T-helper 1 cell treated with Interleukin-12 subunit alpha and Interleukin-12 subunit beta and Interleukin-4 antibody, amounts not matched to agents 30 μg/mL and 1 μg/mL, for 36 hours (primary cell): ENCODE measurements around the gene LRRC18.

ENCODE experiments used
- H3K27ac Mint-ChIP-seq: one replicate; pipeline ENCODE4 v1.8.0; 2021; ENCODE audit warnings: mild to moderate bottlenecking, mixed read lengths
- H3K27me3 Mint-ChIP-seq: one replicate; pipeline ENCODE4 v1.8.0; 2021; ENCODE audit warnings: low read depth, mixed read lengths
- H3K36me3 Mint-ChIP-seq: one replicate; pipeline ENCODE4 v1.8.0; 2021; ENCODE audit warnings: low read depth, mixed read lengths
- H3K4me1 Mint-ChIP-seq: one replicate; pipeline ENCODE4 v1.8.0; 2021; ENCODE audit warnings: low read depth, mixed read lengths
- H3K4me3 Mint-ChIP-seq: one replicate; pipeline ENCODE4 v1.8.0; 2021; ENCODE audit warnings: mild to moderate bottlenecking, moderate library complexity, mixed read lengths
- H3K9me3 Mint-ChIP-seq: one replicate; pipeline ENCODE4 v1.8.0; 2021; ENCODE audit warnings: mixed read lengths

The LRRC18 gene

DNA sequence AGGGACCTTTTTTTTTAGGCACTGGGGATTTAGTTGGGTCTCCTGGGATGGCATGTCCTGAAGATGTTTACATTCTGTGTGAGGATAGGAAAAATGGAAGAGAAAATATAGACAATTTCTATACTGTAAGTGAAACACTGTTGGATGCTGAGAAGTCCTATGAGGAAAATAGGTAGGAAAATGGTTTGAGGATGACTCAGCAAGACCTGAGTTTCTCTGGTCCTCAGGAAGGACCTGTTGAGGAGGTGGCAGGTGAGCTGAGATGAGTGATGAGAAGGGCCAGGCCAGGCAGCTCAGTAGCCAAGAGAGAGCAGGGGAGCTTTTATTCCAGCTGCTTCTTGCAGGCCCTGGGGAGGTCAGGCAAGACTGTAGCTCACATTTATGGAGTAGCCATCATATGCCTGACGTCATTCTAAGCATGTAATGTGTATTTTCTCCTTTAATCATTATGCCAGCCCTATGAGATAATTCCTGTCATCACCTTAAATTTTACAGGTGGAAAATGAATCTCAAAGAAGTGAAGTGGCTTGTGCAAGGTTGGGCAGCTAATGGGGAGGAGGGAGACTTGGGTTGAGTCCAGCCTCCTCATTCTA lies 19.1 kb upstream of the LRRC18 start:
- H3K9me3 Mint-ChIP-seq, result no peaks in the 10 kb centered on the region
- H3K4me3 Mint-ChIP-seq, result no peak overlapping the region
- H3K27ac Mint-ChIP-seq, result no peak overlapping the region
- H3K27me3 Mint-ChIP-seq, result peaks cover 7% of the 10 kb centered on the region
- no peaks in the 10 kb centered on the region for H3K36me3 Mint-ChIP-seq
- no peaks in the 10 kb centered on the region for H3K4me1 Mint-ChIP-seq

DNA sequence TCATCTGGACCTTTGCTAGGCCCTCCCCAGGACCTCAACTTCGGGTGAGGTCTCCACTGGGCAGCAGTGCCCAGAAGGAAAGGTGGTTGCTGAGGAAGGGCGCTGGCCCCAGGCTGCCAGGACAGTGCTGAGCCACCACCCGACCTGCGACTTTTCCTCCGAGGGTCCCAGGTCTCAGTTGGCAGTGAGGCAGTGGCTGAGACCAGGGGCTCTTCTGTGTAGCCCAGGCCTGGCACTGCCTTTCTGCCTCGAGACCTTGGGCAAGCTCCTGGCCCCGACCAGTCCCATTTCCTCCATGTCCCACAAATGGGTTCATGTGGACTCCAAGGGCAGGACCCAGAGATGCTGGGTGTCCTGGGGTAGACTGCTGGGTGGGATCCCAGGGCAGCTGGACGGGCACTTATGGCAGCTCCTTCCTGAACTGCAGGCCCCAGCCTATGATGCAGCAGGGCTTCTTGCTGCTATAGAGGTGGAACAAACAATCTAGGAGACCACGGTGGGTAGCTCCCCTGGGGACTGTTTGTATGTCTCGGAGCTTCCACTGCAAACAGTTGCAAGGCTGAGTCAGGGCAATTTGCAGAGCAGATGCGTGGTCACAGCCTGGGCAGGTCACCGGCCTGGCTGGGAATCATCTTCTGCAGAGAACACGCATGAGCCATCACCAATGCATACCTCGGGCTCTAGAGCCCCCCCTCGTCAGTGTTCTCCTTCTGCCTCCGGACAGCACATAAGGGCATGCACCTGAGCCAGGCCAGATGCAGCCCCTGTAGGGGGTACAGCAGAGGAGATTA lies 17.9 kb upstream of the LRRC18 start:
- no peaks in the 10 kb centered on the region for H3K36me3 Mint-ChIP-seq
- H3K9me3 Mint-ChIP-seq, result no peaks in the 10 kb centered on the region
- no peaks in the 10 kb centered on the region for H3K4me1 Mint-ChIP-seq
- H3K4me3 Mint-ChIP-seq, result no peak overlapping the region
- no peak overlapping the region for H3K27ac Mint-ChIP-seq
- peaks cover 7% of the 10 kb centered on the region for H3K27me3 Mint-ChIP-seq

DNA sequence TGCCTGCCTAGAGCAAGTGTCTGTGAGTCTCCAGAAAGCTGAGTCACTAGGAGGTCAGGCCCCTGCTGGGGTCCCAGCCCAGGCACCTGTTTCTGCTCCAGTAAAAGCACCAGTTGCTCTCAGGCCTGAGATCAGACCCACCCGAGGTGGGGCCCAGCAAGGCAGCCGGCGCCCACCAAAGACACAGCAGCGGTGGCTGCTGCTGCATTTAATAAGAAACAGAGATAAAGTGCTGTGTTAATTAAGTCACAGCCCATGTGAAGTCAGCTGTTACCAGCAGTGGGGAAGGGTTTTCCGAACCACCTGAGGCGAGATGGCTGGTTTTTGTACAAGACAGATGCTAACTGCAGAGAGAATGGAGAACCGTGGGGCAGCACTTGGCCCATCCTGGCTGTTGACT lies 12.1 kb upstream of the LRRC18 start:
- no peak overlapping the region for H3K27ac Mint-ChIP-seq
- no peak overlapping the region for H3K4me3 Mint-ChIP-seq

DNA sequence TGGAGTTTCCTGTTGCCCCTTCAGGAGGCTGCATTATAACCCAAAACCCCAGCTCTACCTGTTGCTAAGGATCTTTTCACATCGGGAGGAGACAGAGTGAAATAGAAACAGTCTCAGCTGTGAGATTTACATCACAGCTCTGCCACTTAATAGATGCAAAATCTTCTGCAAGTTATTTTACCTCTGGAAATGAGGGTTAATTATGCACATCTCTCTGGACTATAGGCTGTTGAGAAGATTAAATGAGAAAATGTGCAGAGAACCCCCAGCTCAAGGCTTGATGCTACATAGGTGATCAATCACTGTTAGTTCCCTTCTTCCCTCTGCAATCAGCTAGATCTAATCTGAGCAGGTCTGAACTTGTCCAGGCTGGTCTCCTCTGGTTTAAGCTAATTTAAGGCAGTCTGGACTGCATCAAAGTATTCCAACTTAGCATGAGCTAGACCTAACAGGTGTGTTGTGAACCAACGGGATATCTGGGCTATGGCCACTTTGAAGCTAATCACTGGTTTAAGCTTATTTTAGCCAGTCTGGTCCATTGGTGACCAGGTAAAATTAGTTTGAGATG lies 8.9 kb upstream of the LRRC18 start:
- Mint-ChIP-seq H3K9me3 (no peaks in the 10 kb centered on the region), H3K27ac (no peak overlapping the region), H3K27me3 (no peaks in the 10 kb centered on the region), H3K36me3 (no peaks in the 10 kb centered on the region), H3K4me3 (no peak overlapping the region), H3K4me1 (peaks cover 1% of the 10 kb centered on the region)

More for the DNA sequence above, 12.1 kb upstream of the LRRC18 start:
- no peaks in the 10 kb centered on the region for H3K4me1 Mint-ChIP-seq
- H3K27me3 Mint-ChIP-seq, result no peaks in the 10 kb centered on the region
- H3K36me3 Mint-ChIP-seq, result no peaks in the 10 kb centered on the region
- H3K9me3 Mint-ChIP-seq, result no peaks in the 10 kb centered on the region

DNA sequence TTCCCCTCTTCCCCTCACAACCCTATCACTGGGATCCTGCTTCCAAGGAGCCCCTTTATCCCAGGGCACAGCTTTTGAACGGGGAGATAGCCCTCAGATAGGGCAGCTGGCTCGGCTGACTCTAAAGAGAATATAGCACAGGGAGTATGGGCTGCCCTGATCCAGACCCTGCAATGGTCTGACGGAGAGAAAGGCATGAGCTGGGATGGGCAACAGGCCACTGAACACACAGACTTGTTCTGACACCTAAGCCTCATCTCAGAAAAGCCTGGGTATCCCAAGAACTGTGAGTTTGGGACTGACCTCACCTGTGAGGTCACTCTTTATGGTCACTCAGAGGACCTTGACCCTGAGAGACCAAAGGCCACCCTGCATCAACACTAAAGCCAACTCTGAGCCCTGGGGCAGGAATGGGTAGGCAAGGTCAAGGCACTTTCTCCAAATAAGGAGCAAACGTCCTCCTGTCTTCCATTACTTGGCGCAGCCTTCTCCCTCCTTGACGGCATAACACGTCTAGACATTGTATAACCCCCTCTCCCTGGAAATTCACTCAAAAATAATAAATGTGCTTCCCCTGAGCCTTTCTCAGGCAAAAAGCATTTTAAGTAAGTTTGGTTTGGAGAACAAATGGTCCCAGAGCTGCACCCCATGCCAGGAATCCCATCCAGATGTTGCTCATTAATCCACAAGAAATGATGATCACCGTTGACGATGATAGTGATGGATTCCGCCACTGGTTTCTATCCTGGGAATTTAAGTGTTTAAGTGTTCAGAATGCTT lies 8.2 kb upstream of the LRRC18 start:
- Mint-ChIP-seq H3K9me3 (no peaks in the 10 kb centered on the region), H3K4me3 (no peak overlapping the region), H3K27ac (no peak overlapping the region), H3K4me1 (peaks cover 1% of the 10 kb centered on the region), H3K36me3 (no peaks in the 10 kb centered on the region), H3K27me3 (no peaks in the 10 kb centered on the region)

DNA sequence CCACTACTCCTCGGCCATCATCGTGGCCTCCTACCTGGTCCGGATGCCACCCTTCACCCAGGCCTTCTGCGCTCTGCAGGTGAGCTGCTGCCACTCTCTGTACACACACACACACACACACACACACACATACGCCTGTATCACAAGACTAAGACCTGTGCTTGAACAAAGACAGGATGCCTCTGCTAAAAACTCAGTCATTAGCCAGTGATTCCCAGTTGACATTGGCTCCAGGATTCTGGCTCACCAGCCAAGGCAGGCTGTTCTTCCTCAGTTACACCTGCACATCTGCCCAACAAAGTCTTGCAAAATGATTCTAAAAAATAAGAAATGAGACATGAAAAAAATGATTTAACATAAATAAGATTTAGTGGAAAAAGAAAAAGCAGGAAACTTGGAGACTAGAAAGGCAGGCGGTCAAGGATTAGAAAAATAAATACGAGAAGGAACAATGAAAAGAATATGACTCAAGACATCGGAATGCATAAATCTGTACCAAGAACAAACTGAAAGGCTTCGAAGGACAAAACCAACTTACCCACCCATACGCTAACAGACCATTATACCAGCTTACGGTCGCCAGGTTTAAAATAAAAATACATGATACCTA lies 7.4 kb upstream of the LRRC18 start:
- peaks cover 1% of the 10 kb centered on the region for H3K4me1 Mint-ChIP-seq
- no peaks in the 10 kb centered on the region for H3K9me3 Mint-ChIP-seq
- no peaks in the 10 kb centered on the region for H3K27me3 Mint-ChIP-seq
- H3K27ac Mint-ChIP-seq, result no peak overlapping the region
- H3K36me3 Mint-ChIP-seq, result no peaks in the 10 kb centered on the region
- H3K4me3 Mint-ChIP-seq, result no peak overlapping the region

DNA sequence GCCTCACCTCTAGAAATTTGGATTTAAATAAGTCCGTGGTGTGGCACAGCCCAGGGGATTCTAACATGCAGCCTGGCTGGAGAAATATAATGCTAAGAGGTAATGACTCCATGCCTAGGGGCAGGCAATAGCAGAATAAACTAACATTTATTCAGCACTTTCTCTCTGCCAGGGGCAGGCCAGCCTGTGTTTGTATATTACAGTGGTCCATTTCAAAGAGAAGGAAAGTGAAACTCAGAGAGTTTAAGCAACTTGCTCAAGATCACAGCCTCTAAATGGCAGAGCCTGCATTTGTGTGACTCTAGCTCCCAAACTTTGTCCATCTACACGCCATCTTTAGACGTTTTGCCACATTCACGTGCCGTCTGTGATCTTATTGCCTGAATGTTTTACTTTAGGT lies 6.7 kb upstream of the LRRC18 start:
- no peaks in the 10 kb centered on the region for H3K36me3 Mint-ChIP-seq

DNA sequence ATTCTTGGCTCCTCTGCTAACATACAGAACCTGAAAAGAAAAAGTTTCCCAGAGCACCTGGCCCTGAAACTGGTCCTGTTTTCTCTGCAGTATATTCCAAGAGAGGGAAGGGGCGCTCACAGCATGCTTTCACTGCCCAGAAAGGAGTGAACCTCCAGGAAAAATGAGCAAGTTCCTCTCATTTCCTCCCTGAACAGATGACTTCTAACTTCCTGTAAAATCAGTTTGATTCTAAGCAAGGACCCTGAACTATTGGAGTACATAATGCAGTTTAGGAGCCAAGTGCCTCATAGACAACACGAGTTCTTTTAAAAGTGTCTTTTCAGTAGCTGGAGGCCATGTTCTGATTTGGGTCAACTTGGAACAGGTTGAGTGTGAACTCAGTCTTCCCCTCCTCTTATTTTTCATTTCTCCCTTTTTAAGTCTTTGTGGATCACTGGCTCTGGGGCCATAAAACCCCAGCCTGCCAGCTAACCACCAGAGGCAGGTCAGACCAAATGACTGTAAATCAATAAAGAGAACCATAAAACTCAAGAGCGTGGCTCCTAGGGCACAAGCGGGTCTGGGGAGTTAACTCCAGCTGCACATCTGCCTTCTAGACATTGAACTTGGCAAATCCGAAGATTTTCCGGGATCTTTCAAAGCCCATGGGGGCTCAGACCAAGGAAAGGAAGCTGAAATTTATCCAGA lies 5.9 kb upstream of the LRRC18 start:
- H3K27me3 Mint-ChIP-seq, result no peaks in the 10 kb centered on the region
- H3K9me3 Mint-ChIP-seq, result no peaks in the 10 kb centered on the region
- no peak overlapping the region for H3K27ac Mint-ChIP-seq
- H3K36me3 Mint-ChIP-seq, result no peaks in the 10 kb centered on the region
- H3K4me3 Mint-ChIP-seq, result no peak overlapping the region
- peaks cover 1% of the 10 kb centered on the region for H3K4me1 Mint-ChIP-seq

More for the DNA sequence above, 6.7 kb upstream of the LRRC18 start:
- no peak overlapping the region for H3K27ac Mint-ChIP-seq
- H3K27me3 Mint-ChIP-seq, result no peaks in the 10 kb centered on the region
- no peak overlapping the region for H3K4me3 Mint-ChIP-seq
- no peaks in the 10 kb centered on the region for H3K9me3 Mint-ChIP-seq
- H3K4me1 Mint-ChIP-seq, result peaks cover 1% of the 10 kb centered on the region

DNA sequence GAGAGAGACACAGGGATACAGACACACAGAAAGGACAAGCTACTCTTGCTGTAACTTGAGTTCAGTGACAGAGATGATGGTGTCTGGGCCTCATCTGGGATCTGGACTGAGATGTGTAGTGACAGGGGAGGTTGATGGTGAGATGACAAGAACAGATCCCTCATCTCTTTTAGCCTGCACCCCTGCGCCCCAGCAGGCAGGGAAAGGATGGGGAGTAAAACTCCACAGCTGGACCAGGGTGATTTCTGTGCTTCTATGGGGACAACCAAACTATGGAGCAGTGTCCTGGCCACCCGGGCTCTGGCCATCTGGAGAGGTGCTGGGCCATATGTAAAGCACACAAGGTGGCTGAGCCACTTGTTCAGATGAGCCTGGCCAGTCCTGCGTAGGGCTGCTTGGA lies 4.5 kb upstream of the LRRC18 start:
- no peaks in the 10 kb centered on the region for H3K36me3 Mint-ChIP-seq
- H3K27ac Mint-ChIP-seq, result no peak overlapping the region
- no peak overlapping the region for H3K4me3 Mint-ChIP-seq
- H3K9me3 Mint-ChIP-seq, result no peaks in the 10 kb centered on the region
- peaks cover 1% of the 10 kb centered on the region for H3K4me1 Mint-ChIP-seq
- no peaks in the 10 kb centered on the region for H3K27me3 Mint-ChIP-seq

DNA sequence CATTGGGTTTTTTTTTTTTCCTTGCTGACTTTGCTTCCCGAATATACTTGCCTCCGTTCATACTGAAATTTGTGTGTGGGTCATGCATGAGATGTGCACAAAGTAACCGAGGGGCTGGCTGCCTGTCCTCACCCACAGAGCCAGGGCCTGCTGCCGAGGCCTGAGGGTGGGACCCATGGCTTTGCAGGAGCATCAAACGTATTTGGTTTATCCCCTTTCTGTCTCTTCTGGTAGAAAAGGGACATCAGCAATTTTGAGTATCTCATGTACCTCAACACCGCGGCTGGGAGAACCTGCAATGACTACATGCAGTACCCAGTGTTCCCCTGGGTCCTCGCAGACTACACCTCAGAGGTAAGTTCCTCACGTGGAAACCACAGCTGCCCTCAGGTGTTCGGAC lies 3.5 kb upstream of the LRRC18 start:
- H3K27ac Mint-ChIP-seq, result no peak overlapping the region
- no peaks in the 10 kb centered on the region for H3K9me3 Mint-ChIP-seq
- peaks cover 1% of the 10 kb centered on the region for H3K4me1 Mint-ChIP-seq
- H3K27me3 Mint-ChIP-seq, result no peaks in the 10 kb centered on the region
- no peak overlapping the region for H3K4me3 Mint-ChIP-seq
- H3K36me3 Mint-ChIP-seq, result no peaks in the 10 kb centered on the region

DNA sequence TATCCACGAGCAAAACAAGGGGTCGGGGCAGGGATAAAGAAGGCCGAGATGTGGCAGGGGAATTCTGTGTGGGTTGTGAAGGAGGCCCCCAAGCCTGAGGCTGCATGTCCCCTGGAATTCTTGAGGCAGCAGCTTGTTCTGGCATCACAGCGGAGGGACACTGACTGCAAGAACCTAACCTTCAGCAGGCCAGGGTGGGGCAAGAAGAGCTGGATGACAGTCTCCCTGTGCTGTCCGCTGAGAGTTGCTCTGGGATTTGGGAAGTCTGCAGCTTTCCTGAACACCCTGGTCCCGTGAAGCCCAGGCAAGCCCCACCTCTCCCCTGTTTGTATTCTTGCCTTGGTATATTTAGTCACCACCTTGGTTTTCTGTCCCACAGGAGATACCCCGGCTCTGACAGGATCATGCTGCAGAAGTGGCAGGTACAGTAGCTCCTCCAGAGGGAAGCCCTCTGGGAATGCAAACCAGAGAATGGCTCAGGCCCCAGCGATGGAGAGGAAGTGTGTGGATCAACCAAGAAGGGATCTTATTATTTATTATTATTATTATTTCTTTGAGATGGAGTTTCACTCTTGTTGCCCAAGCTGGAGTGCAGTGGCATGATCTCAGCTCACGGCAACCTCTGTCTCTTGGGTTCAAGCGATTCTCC lies 1.9 kb upstream of the LRRC18 start:
- Mint-ChIP-seq H3K9me3 (no peaks in the 10 kb centered on the region), H3K27ac (no peak overlapping the region), H3K27me3 (no peaks in the 10 kb centered on the region), H3K36me3 (no peaks in the 10 kb centered on the region), H3K4me3 (no peak overlapping the region), H3K4me1 (peaks cover 1% of the 10 kb centered on the region)

DNA sequence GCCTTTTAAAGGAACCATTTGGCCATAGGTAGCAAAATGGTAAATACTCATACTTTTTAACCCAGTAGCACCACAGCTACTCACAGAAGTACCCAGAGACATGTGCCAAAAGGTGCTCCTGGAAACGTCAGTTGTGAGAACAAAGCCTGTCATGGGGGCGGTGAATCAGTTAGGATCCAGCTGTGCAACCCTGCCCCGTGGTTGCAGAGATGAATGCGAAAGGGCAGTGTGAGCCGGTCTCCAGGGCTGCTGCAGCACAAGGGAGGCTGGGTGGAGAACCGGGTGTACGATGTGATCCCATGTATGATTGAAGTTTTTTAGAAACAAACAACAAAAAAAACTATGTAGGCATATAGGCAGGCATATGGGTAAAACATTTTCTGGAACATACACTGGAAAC lies 1.3 kb upstream of the LRRC18 start:
- Mint-ChIP-seq H3K4me1 (peaks cover 1% of the 10 kb centered on the region), H3K36me3 (no peaks in the 10 kb centered on the region), H3K27me3 (no peaks in the 10 kb centered on the region), H3K27ac (no peak overlapping the region), H3K9me3 (no peaks in the 10 kb centered on the region), H3K4me3 (no peak overlapping the region)

DNA sequence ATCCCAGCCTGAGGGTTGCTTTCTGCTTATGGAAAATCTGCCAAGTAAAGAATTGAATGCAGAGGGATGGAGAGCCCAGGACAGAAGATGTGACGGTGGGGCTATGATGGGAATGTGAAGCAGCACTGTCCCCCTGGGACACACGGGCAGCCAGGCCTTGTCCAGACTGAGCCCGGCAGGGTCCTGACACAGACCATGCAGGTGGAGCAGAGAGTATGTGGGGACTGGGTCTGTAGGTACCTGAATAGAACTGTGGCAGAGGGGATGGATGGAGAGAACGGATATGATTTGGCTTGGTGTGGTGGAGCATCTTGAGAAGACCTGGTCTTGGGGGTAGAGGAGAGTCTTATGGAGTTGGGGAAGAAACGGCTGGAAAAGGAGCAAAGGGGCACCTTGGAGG lies 732 bp upstream of the LRRC18 start:
- H3K27ac Mint-ChIP-seq, result no peak overlapping the region
- no peaks in the 10 kb centered on the region for H3K9me3 Mint-ChIP-seq
- H3K4me1 Mint-ChIP-seq, result no peaks in the 10 kb centered on the region
- no peaks in the 10 kb centered on the region for H3K27me3 Mint-ChIP-seq
- H3K36me3 Mint-ChIP-seq, result no peaks in the 10 kb centered on the region
- H3K4me3 Mint-ChIP-seq, result no peak overlapping the region
